ENCODE measurements around the gene SUN5.
"Not testable (repeated sequence)": the region's sequence is repeated elsewhere in the genome, so short reads cannot be mapped to it uniquely, and the experiment has no call there.

The SUN5 gene

GRCh38 chr20:33004141-33004751 is at the start of gene SUN5:
TSS of gene SUN5 (minus strand) at chr20:33004433. CDS start at chr20:33004340, 93 bp downstream.
- no peak for DNase-seq

- DNase-seq: no peak
These were observed 49.3 kb upstream of the SUN5 start, which contains the start of gene BPIFB3 for GRCh38 chr20:33053291-33054106. TSS of gene BPIFB3 (plus strand) at chr20:33053903. CDS start at chr20:33055436, 1,533 bp downstream.

- DNase-seq: no peak
These were observed 47.1 kb upstream of the SUN5 start for GRCh38 chr20:33051333-33051732.

GRCh38 chr20:33046412-33046811 is 42.2 kb upstream of the SUN5 start:
- DNase-seq: no peak

- not testable (repeated sequence) for DNase-seq
These were observed 41.0 kb upstream of the SUN5 start for GRCh38 chr20:33045129-33045721.

- no peak for DNase-seq
These were observed 39.5 kb upstream of the SUN5 start for GRCh38 chr20:33043731-33044181.

- DNase-seq: no peak
These were observed 38.9 kb upstream of the SUN5 start for GRCh38 chr20:33042983-33043730.

- no peak for DNase-seq
These were observed 38.2 kb upstream of the SUN5 start for GRCh38 chr20:33042430-33042829.

- DNase-seq: no peak
These were observed 34.0 kb upstream of the SUN5 start for GRCh38 chr20:33038243-33038642.

GRCh38 chr20:33037456-33037855 is 33.2 kb upstream of the SUN5 start:
- no peak for DNase-seq

- no peak for DNase-seq
These were observed 30.8 kb upstream of the SUN5 start for GRCh38 chr20:33034901-33035492.

GRCh38 chr20:33034115-33034514 is 29.9 kb upstream of the SUN5 start:
- DNase-seq: no peak

- no peak for DNase-seq
These were observed 29.1 kb upstream of the SUN5 start for GRCh38 chr20:33033381-33033780.

GRCh38 chr20:33032555-33032954 is 28.3 kb upstream of the SUN5 start:
- DNase-seq: no peak

GRCh38 chr20:33031531-33031930 is 27.3 kb upstream of the SUN5 start, which contains the start of gene BPIFB6:
TSS of gene BPIFB6 (plus strand) at chr20:33031648. CDS start at chr20:33031648, 0 bp downstream.
- DNase-seq: no peak

- DNase-seq: no peak
These were observed 26.3 kb upstream of the SUN5 start for GRCh38 chr20:33030569-33030968.

- DNase-seq: no peak
These were observed 25.8 kb upstream of the SUN5 start for GRCh38 chr20:33030076-33030475.

GRCh38 chr20:33028875-33029274 is 24.6 kb upstream of the SUN5 start:
- DNase-seq: no peak

- DNase-seq: no peak
These were observed 23.8 kb upstream of the SUN5 start for GRCh38 chr20:33027769-33028751.

- no peak for DNase-seq
These were observed 22.8 kb upstream of the SUN5 start for GRCh38 chr20:33026779-33027759.
